Bronchial epithelial cell (primary cell): Measurements from ENCODE around the gene CAMTA1. TPM values are rescaled to one million over a fixed set of nuclear protein-coding genes. Genes with fewer than 3 reads are reported as not detected.

Experiments used
- DNase-seq: peaks from one replicate; pipeline ENCODE4 v3.0.0-alpha.2; 2010; ENCODE audit warnings: low read depth
- FAIRE-seq: peaks from 2 replicates; lab custom pipeline; 2011; peaks lifted over from hg19 to GRCh38; lab: Jason Lieb, UNC
- H3K27me3 ChIP-seq: 2 replicates; pipeline ENCODE4 v1.5.1; 2011; ENCODE audit warnings: low read length; ENCODE audit not compliant: control insufficient read depth, insufficient read depth
- H3K36me3 ChIP-seq: 2 replicates; pipeline ENCODE4 v1.5.1; 2011; ENCODE audit warnings: low read length; ENCODE audit not compliant: control insufficient read depth, insufficient read depth
- H3K4me3 ChIP-seq: 2 replicates; pipeline ENCODE4 v1.5.1; 2011; ENCODE audit warnings: mild to moderate bottlenecking, low read depth, low read length, control low read depth
- CTCF ChIP-seq: IDR thresholded peaks from 2 replicates; pipeline ENCODE4 v1.5.1; 2011; ENCODE audit warnings: mild to moderate bottlenecking, moderate library complexity, low read length, control low read depth, inconsistent platforms; ENCODE audit not compliant: insufficient read depth, severe bottlenecking
- total RNA-seq: library from RNA; depleted of rRNA; stranded (reverse); fragments of >200 nt; gene quantifications from 2 replicates; pipeline ENCODE4 v1.2.1, GENCODE V29; 2014

CAMTA1 gene
- total RNA-seq, 1 donor from 2014 or later, result 68.2 TPM

- Histone ChIP-seq H3K4me3 (no peak overlapping the region), H3K27me3 (peaks cover 5% of the 10 kb centered on the region), H3K36me3 (no peaks in the 10 kb centered on the region)
- FAIRE-seq (no peak), DNase-seq (no peak)
- no peak for TF ChIP-seq CTCF
These were observed 651.8 kb downstream of the CAMTA1 start for GRCh38 chr1:7437036-7437435.

- DNase-seq (no peak), FAIRE-seq (no peak)
- Histone ChIP-seq H3K27me3 (peaks cover 5% of the 10 kb centered on the region), H3K4me3 (no peak overlapping the region), H3K36me3 (no peaks in the 10 kb centered on the region)
- TF ChIP-seq CTCF, result no peak
These were observed 652.5 kb downstream of the CAMTA1 start for GRCh38 chr1:7437608-7438395.

- no peaks in the 10 kb centered on the region for H3K36me3 ChIP-seq
- H3K4me3 ChIP-seq, result no peak overlapping the region
- no peak for TF ChIP-seq CTCF
- peak; percentile 28 for FAIRE-seq
- DNase-seq, result no peak
- peaks cover 5% of the 10 kb centered on the region for H3K27me3 ChIP-seq
These were observed 653.1 kb downstream of the CAMTA1 start for GRCh38 chr1:7438396-7438785.

GRCh38 chr1:7438921-7439655, 653.8 kb downstream of the CAMTA1 start:
- no peaks in the 10 kb centered on the region for H3K36me3 ChIP-seq
- peaks cover 3% of the 10 kb centered on the region for H3K27me3 ChIP-seq
- DNase-seq, result no peak
- TF ChIP-seq CTCF, result no peak
- no peak overlapping the region for H3K4me3 ChIP-seq
- FAIRE-seq, result no peak

- no peak for TF ChIP-seq CTCF
- Histone ChIP-seq H3K36me3 (no peaks in the 10 kb centered on the region), H3K27me3 (peaks cover 3% of the 10 kb centered on the region), H3K4me3 (no peak overlapping the region)
- DNase-seq (no peak), FAIRE-seq (no peak)
These were observed 654.9 kb downstream of the CAMTA1 start for GRCh38 chr1:7440154-7440553.
